HG03135 (cell line): ENCODE data around the gene PPIL6.
"Not testable (repeated sequence)": the region's sequence is repeated elsewhere in the genome, so short reads cannot be mapped to it uniquely, and the experiment has no call there.

Experiments
- ATAC-seq: cut with Tn5 transposase; IDR thresholded peaks from one replicate; pipeline ENCODE4 v1.9.1; 2021; ENCODE audit warnings: mild to moderate bottlenecking, moderate library complexity; ENCODE audit not compliant: unreplicated experiment

PPIL6 gene

DNA sequence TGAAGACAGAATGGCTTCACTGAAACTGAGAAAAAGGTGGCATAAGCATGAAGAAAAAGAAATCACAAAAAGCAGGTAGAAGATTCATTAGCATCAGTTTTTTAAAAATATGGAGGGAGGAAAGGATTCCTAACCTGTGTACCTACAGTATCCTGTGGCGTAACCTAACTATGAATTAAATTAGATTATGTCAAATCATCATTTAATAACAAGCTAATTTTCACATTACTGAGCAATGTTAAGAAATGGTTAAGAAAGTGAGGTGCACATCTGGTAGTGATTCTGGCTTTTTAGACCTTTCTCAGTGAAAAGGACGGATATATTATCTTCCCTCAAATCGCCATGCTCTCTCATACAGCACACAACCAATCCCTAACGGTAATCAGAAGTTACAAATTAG lies 70.7 kb downstream of the PPIL6 start:
- no peak for ATAC-seq

DNA sequence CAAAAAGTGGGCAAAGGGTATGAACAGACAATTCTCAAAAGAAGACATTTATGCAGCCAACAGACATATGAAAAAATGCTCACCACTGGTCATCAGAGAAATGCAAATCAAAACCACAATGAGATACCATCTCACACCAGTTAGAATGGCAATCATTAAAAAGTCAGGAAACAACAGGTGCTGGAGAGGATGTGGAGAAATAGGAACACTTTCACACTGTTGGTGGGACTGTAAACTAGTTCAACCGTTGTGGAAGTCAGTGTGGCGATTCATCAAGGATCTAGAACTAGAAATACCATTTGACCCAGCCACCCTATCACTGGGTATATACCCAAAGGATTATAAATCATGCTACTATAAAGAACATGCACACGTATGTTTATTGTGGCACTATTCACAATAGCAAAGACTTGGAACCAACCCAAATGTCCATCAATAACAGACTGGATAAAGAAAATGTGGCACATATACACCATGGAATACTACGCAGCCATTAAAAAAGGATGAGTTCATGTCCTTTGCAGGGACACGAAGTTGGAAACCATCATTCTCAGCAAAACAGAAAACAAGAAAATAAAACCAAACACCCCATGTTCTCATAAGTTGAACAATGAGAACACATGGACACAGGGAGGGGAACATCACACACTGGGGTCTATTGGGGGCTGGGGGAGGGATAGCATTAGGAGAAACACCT lies 75.9 kb downstream of the PPIL6 start:
- not testable (repeated sequence) for ATAC-seq

DNA sequence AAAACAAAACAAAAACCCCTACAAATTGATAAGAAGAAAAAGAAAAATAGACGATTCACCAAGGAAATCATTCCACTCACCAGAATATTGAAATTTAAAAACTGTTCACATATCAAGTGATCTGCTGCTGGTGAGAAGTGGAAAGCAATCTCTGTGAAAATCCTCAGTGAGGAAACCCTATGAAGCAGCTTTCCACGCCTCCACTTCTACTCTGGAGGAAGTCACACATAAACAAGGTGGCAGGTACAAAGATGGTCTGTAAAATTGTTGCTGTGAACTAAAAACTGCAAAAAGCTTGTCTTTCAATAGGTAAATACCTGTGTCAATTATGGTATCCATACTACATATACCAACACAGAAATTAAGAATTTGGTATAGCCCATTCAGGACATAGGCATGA lies 76.7 kb downstream of the PPIL6 start:
- ATAC-seq, result no peak

DNA sequence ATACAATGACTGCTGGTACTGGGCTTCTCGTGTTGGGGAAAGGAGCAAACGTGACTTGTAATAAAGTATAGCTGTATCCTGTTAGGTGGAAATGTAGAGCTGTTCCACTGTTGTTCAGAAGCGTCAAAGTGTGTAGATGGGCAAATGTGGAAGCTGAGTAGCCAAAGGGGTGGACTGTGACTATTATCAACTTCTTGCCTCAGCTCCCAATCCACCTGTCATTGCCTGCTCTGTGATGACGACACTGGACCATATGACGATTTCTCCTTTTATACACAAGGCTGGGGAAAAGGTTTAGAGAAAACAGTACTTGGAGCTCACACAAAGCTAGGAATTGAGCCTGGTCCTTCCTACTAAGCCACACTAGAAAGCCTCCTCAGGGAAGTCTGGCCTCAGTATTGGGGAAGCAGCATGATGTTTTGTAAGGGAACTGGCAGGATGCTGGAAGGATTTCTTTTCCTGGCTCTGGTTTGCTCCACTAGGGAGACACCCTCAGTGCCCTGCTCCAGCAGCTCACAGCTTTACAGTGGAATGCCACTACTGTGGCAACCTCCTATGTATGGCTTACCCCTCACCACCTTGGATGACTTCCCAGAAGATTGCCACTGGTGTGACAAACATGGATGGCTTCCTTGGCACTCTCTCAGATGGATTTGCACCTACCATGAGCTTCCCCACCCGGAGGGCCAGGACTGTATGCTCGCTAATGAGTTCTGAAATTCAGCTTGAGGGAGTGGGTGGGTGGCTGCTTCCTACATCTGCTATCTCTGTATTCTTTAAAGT lies 78.1 kb downstream of the PPIL6 start:
- ATAC-seq, result no peak

DNA sequence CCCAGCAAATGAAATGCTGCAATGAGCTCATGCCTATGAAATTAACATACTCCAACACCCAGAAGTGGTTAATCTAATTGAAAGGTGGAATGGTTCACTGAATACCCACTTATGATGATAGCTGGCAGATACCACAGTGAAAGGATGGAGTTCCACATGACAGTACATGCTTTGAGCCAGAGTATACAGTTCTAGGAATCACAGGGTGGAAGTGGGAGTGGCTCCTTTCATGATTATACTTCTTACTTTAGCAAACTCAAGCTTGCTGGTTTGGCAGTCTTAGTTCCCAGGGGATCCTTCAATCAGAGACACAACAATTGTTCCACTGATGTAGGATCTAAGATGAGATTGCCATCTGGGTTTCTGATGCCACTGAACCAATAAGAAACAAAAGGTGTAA lies 79.6 kb downstream of the PPIL6 start:
- ATAC-seq, result no peak

DNA sequence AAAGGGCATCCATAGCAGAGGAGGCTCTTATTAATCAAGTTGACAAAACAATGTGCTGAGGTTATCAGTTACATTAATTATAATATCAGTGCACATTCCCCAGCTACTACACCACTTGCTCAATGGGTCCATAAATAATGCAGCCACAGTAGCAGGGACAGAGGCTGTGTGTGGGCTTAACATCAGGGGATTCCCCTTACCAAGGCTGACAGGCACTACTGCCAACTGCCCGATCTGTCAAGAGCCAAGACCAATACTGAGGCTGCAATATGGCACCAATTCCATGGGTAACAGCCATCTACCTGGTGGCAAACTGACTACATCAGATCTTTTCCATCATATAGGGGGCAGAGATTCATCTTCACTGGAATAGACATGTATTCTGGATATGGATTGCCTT lies 80.1 kb downstream of the PPIL6 start:
- ATAC-seq, result no peak

DNA sequence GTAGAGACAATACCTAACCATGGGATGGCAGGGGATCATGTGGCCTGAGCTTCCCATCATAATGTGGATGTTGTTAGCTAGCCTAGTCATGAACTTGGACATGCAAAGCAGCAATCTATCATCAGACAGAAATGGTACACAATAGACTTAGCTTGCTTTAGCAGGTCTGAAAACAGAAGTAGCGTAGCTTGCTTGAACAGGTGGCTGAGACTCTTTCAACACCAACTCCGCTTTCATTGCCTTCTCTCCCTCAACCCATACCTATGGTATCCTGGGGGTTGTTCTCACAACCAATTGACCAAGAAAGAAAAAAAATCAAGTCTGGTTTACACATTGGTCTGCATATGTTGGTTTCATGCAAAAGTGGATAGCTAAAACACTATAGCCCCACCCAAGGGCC lies 81.2 kb downstream of the PPIL6 start:
- no peak for ATAC-seq

DNA sequence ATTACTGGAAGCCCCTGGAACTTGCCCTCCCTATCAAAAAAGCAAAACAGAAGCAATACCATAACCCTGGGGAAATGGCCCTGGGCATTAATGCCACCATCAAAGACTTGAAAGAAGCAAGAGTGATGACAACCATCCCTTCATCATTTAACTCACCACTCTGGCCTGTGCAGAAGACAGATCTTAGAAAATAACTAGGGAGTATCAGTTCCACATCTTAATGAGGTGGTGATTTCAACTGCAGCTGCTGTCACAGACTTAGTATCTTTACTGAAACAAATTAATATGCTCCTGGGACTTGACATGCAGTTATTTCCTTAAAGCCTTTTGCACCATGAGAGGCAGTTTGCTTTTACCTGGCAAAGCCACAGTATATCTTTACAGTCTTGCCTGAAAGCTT lies 82.2 kb downstream of the PPIL6 start:
- ATAC-seq, result no peak

DNA sequence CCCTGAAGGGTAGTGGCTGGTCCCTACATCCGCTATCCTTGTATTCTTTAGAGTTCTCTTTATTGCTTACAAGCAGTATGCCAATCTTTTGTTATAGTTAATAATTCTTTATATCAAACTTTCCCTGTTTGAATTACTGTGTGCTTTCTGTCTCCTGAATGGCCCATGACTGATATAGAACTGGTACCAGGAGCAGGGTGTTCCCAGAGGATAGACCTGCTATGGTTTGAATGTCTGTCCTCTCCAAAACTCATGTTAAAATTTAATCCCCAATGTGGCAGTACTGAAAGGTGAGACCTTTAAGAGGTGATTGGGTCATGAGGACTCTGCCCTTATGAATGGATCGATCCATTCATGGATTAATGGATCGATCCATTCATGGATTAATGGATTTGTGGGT lies 84.2 kb downstream of the PPIL6 start:
- no peak for ATAC-seq

DNA sequence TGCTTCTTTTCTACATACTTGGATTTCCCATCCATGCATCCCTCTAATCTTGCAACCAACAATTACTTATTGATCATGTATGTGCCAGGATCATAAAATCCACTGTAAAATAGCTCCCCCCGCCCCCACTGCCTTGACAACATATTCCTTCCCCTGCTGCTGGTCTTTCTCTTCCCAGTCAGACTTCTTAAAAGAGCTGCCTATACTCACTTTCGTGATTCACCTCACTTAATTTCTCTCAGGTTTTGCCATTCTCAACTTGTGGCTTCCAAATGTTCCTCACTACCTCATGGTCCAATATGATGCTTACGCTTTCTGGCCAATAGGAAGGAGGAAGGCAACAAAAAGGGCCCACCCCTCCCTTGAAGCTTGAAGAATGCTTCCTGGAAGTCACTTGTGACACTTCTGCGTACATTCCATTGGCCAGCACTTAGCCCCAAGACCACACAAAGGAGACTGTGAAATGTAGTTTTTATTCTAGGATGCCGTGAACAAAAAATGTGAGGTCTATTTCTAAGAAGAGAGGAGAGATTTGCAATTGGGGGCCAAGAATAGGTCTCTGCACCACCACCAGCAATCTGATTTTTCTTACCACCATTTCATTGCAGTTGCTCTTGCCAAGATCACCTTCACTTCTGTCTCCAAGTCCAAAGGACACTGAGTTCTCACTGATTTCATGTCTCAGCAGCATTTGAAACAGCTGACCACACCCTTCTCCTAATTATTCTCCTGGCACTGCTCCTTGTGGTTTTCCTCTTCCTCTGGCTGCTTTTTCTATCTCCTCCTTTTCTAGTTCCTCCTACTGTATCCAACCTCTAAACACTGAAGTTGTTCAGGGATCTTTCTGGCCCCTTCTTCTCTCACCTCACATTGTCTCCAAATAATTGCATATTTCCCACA lies 88.9 kb downstream of the PPIL6 start:
- ATAC-seq, result no peak

DNA sequence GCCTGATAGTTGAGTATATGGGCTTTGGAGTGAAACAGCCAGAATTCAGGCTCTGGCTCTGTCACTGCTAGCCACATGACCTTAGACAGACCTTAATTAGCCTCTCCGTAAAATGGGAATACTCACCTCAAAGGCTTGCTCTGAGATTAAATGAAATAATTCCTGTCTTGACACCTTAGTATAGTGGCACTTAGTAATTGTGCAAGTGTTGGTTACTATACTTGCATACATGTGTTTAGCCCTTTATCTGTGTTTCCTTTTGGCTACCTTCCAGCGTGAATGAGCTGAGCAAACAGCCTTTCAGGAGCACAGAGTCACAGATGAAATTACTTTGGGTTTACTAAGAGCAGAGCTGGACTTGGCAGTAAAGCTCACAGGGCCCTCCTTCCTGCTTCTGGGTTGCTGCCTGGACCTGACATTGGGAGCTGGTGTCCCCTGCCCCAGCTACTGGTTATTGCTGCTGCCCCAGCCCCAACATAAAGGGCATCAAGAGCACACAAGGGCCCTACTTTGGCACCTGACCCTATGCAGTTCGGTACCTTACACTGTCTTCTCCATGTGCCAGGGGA lies 90.9 kb downstream of the PPIL6 start:
- no peak for ATAC-seq

DNA sequence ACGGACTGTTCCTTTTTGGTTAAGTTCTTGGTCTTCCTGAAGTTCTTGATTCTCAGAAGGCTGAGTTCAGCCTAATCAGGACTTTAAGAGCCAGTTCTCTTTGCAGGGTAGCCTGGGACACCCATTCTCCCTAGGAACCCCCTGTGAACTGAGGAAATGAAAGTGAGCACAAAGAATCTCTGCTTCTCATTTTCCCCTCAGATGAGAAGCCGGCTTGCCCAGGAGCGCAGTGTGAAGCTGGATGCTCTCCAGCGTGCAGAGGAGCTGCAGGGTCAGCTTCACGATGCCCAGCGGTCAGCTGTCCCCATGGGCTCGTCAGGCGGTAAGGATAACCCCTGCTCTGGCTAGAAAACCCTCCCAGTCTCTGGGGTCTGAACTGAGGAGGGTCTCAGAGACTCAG lies 92.2 kb downstream of the PPIL6 start:
- no peak for ATAC-seq

DNA sequence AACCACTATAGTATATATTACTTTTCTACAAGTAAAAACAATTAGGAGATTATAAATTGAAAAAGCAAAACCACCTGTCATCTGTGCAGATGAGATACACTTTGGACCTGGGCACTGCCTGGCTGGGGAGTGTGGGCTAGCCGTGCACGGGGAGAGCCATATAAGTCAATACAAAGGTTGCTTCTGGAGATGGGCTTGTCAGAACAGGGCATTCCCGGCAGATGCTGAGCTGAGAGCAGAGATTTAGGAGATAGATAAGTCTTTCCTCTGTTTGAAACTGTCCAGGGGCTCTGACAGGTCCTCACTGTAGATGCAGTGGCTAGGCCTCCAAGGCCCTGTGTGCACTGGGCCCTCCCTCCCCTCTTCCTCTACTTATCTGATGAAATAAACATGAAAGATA lies 92.6 kb downstream of the PPIL6 start:
- no peak for ATAC-seq

DNA sequence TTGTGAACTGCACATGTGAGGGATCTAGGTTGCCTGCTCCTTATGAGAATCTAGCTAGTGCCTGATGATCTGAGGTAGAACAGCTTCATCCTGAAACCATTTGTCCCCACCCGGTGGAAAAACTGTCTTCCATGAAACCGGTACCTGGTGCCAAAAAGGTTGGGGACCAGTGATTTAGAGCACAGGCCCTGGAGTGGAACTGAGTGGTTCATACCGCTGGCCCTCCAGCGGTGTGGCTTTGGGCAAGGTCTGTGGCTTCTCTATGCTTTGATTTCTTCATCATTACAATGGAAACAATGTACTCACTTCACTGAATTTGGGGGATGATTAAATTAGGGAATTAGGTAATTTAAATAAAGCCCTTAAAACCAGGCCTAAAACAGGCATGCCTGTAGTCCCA lies 94.4 kb downstream of the PPIL6 start:
- no peak for ATAC-seq

DNA sequence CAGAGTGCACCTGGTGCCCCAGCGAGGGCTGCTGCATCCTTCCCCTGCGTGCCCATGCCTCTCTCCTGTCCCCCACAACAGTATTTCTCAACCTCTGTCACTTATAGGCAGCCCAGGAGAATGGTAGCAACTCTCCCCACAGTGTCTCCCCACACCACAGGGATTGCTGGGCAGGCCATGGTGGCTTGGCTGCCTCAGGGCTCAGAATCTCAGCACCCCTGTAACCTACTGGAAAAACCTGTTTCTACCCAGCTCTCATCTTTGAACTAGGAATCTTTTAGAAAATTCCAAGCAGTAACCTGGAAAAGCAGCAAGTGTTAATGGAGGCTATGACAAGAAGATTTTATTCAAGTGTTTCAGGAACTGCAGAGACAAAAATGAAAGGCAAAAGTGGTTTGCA lies 96.2 kb downstream of the PPIL6 start:
- ATAC-seq, result no peak

DNA sequence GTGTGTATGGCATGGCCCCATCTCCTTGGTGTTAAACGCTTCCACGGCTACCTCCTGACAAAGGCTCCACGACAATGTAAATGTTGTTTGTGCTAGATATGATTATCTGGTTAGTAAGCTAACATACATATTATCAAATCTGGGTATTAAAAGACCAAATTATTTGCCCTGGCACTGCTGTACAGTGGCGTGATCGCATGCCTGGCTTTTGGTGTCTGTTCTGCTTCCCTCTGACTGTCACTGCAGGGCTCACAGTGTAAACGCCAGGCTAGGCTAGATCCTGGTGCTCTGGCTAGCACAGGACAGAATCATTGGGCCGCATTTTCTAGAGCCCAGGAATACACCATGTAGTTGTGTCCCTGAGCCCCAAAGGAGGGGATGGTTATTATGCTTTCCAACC lies 96.9 kb downstream of the PPIL6 start:
- no peak for ATAC-seq

DNA sequence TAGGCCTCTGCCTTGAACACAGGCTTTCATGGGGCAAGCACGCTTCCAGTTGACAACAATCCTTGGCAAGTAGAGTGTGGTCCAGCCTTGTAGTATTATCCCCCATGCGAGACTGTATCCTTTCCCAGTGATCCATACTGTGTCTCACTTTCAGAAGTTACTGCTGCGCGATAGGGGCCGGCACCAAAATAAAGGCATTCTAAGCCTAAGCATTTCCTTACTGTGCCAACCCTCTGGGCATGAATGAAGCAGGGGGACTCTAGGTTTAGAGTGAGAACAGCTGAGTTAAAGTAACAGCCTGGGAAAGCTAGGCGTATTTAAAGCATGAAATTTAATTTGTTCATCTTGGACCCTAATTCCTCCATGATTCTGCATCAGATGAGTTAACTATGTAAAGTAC lies 97.5 kb downstream of the PPIL6 start:
- ATAC-seq, result no peak

DNA sequence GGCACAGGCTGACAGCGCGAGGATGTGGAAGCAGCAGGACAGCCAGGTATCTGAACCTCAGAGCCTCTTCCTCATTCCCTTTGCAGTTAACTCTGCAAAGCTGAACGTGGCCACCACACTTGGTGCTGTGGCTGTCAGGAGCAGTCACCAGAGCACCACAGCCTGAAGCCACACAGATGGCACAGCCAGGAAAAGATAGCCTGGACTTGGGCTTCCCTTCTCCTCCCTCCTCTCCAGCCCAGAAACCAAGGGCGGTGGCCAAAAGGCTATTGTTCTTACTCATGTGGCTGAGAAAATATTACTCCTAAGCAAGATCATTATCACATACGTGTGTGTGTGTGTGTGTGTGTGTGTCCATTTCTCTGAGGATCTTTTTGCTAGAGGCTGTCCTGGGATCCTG lies 97.9 kb downstream of the PPIL6 start:
- ATAC-seq, result no peak

DNA sequence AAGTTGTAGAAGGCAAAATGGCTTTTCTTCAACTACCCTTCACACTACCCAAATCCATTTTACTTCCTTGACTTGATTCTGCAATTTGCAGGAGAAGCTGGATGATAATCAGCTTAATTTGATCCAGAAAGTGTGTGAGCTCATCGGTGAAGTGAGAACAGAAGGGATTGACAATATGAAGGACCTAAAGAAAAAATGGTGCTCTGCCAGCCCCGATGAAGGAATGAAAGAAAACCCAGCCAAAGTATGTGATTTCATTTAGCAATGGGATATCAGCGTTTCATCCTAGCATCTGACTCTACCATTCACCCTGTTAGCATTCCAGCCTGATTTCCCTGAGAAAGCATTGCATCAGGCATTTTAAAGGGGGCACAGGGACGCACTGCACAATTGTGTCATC lies 99.6 kb downstream of the PPIL6 start:
- no peak for ATAC-seq
